Suprapubic skin (tissue), 4 donors: Measurements from ENCODE around the gene COL4A3.

ENCODE experiments used
- CTCF ChIP-seq, 2 donors: fragments of 200-600 bp in 1 of 2; fragments of 450-650 bp in 1 of 2; sonication (generic) in 1 of 2; IDR thresholded peaks; one replicate each; pipeline ENCODE4 v1.5.1; 2016 to 2019; ENCODE audit warnings: antibody characterized with exemption in 2 of 2, mild to moderate bottlenecking in 1 of 2, moderate library complexity in 1 of 2
- POLR2A ChIP-seq, 2 donors: fragments of 450-650 bp; IDR thresholded peaks; one replicate each; pipeline ENCODE4 v1.6.1; 2017; ENCODE audit warnings: antibody characterized with exemption in 2 of 2, mild to moderate bottlenecking in 2 of 2, moderate library complexity in 2 of 2
- POLR2AphosphoS5 ChIP-seq, 3 donors: sonication (generic); formaldehyde crosslinking; IDR thresholded peaks; one replicate each; pipeline ENCODE4 v1.6.1; 2017; ENCODE audit warnings: antibody characterized with exemption in 3 of 3

- TF ChIP-seq POLR2A (IDR thresholded peaks at IDR 0.05), result no peak
- no peak for TF ChIP-seq POLR2AphosphoS5 (IDR thresholded peaks at IDR 0.05)
- TF ChIP-seq CTCF (IDR thresholded peaks at IDR 0.05), result no peak
These were observed 38.9 kb upstream of the COL4A3 start for GRCh38 chr2:227125506-227125905.
